ENCODE data around the gene STRADA.

STRADA gene

GRCh38 chr17:63703029-63703428, 38.6 kb downstream of the STRADA start:
- H3K4me1 Mint-ChIP-seq, result peaks cover 17% of the 10 kb centered on the region
- peaks cover 3% of the 10 kb centered on the region for H3K27me3 Mint-ChIP-seq (ENCODE audit: low read depth)
- H3K36me3 Mint-ChIP-seq (ENCODE audit: low read depth), result peaks cover 22% of the 10 kb centered on the region
- peak overlapping the region in 2 of 3 experiments; percentile 13 to 59 for H3K27ac Mint-ChIP-seq
- peak overlapping the region; percentile 57 to 66 (median 59) for H3K4me3 Mint-ChIP-seq
- no peak for TF ChIP-seq CTCF (IDR thresholded peaks at IDR 0.05; ENCODE audit: unreplicated experiment in 3 of 3)
- no peaks in the 10 kb centered on the region for H3K9me3 Mint-ChIP-seq

GRCh38 chr17:63702721-63703015, 38.9 kb downstream of the STRADA start:
- Mint-ChIP-seq H3K4me3 (peak overlapping the region; percentile 57 to 66 (median 59)), H3K27me3 (ENCODE audit: low read depth) (peaks cover 3% of the 10 kb centered on the region), H3K27ac (peak overlapping the region; percentile 13 to 59 (median 43)), H3K9me3 (no peaks in the 10 kb centered on the region), H3K4me1 (peaks cover 17% of the 10 kb centered on the region), H3K36me3 (ENCODE audit: low read depth) (peaks cover 22% of the 10 kb centered on the region)
- no peak for TF ChIP-seq CTCF (IDR thresholded peaks at IDR 0.05; ENCODE audit: unreplicated experiment in 3 of 3)

GRCh38 chr17:63701868-63702720, 39.5 kb downstream of the STRADA start:
- Mint-ChIP-seq H3K4me3 (peak overlapping the region; percentile 78 to 83 (median 82)), H3K36me3 (ENCODE audit: low read depth) (peaks cover 22% of the 10 kb centered on the region), H3K27ac (peak overlapping the region; percentile 13 to 59 (median 43)), H3K4me1 (peaks cover 17% of the 10 kb centered on the region), H3K9me3 (no peaks in the 10 kb centered on the region), H3K27me3 (ENCODE audit: low read depth) (peaks cover 3% of the 10 kb centered on the region)
- TF ChIP-seq CTCF (IDR thresholded peaks at IDR 0.05; ENCODE audit: unreplicated experiment in 3 of 3), result no peak

- Mint-ChIP-seq H3K36me3 (ENCODE audit: low read depth) (peaks cover 21% of the 10 kb centered on the region), H3K27me3 (ENCODE audit: low read depth) (peaks cover 3% of the 10 kb centered on the region), H3K27ac (peak overlapping the region in 2 of 3 experiments; percentile 62 to 78), H3K4me1 (peaks cover 17% of the 10 kb centered on the region), H3K4me3 (peak overlapping the region; percentile 78 to 83 (median 82)), H3K9me3 (no peaks in the 10 kb centered on the region)
- no peak for TF ChIP-seq CTCF (IDR thresholded peaks at IDR 0.05; ENCODE audit: unreplicated experiment in 3 of 3)
These were observed 40.2 kb downstream of the STRADA start for GRCh38 chr17:63701456-63701820.

- H3K36me3 Mint-ChIP-seq (ENCODE audit: low read depth), result peaks cover 16% of the 10 kb centered on the region
- H3K4me3 Mint-ChIP-seq, result peak overlapping the region; percentile 78 to 83 (median 82)
- TF ChIP-seq CTCF (IDR thresholded peaks at IDR 0.05; ENCODE audit: unreplicated experiment in 3 of 3), result peak in 1 of 3 experiments; percentile 26
- H3K9me3 Mint-ChIP-seq, result no peaks in the 10 kb centered on the region
- H3K27ac Mint-ChIP-seq, result peak overlapping the region in 2 of 3 experiments; percentile 62 to 78
- H3K4me1 Mint-ChIP-seq, result peaks cover 17% of the 10 kb centered on the region
- H3K27me3 Mint-ChIP-seq (ENCODE audit: low read depth), result peaks cover 3% of the 10 kb centered on the region
These were observed 40.8 kb downstream of the STRADA start for GRCh38 chr17:63700528-63701455.

Measured in nephron (organoid).